ENCODE measurements around the gene OR5AN1. TPM values are rescaled to one million over a fixed set of nuclear protein-coding genes. Genes with fewer than 3 reads are reported as not detected.
"Not testable (repeated sequence)": the region's sequence is repeated elsewhere in the genome, so short reads cannot be mapped to it uniquely, and the experiment has no call there.

Gene OR5AN1
- not detected for total RNA-seq
- not detected for polyA plus RNA-seq
- long read RNA-seq, donor 1: 0 reads
- long read RNA-seq, donor 2: 0 reads
- long read RNA-seq, donor 3: 0 reads
- long read RNA-seq, donor 4: 0 reads

- Histone ChIP-seq H3K27me3 (ENCODE audit: control insufficient read depth, insufficient read depth) (no peaks in the 10 kb centered on the region), H3K9me3 (ENCODE audit: control insufficient read depth, low read length) (no peaks in the 10 kb centered on the region), H3K27ac (ENCODE audit: low read length) (no peak within 1 kb of the TSS), H3K4me1 (ENCODE audit: control insufficient read depth, insufficient read depth, low read length) (no peaks in the 10 kb centered on the region), H3K4me3 (ENCODE audit: low read length) (no peak within 1 kb of the TSS)
- 73% methylated on average over 3 of the region's 3 CpGs for WGBS
- intact Hi-C loops (cut with DNase I): no loop called here
- DNase-seq: no peak
- no peak for ATAC-seq
Observed at GRCh38 chr11:59358595-59358994, at the start of gene OR5AN1. Gene OR5AN1, plus strand, starts transcription at chr11:59358895. Its CDS starts 5,564 bp downstream, at chr11:59364459.

DNA sequence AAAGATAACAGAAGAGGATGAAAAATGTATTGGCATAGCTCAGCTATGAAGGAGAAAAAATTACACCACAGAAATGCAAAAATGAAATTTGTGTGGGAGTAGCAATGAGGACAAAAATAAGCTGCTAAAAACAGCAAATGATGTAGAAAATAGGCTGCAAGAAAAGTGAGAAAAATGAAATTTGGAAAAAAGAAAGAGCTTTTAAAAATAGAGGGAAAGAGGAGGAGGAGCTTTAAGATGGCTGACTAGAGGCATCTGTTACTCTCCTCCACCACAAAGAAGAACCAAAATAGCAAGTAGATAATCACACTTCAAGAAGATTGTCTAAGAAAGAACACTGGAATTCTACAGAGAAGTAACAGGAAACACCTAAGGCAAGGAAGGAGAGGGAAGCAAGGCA, 23.7 kb upstream of the OR5AN1 start:
- no peak overlapping the region for H3K4me3 ChIP-seq (ENCODE audit: low read length)
- intact Hi-C loops (cut with DNase I): no loop called here
- H3K4me1 ChIP-seq (ENCODE audit: control insufficient read depth, insufficient read depth, low read length): no peaks in the 10 kb centered on the region
- ATAC-seq (no peak), DNase-seq (no peak)
- no peaks in the 10 kb centered on the region for H3K27me3 ChIP-seq (ENCODE audit: control insufficient read depth, insufficient read depth)
- H3K27ac ChIP-seq (ENCODE audit: low read length): no peak overlapping the region
- no peaks in the 10 kb centered on the region for H3K9me3 ChIP-seq (ENCODE audit: control insufficient read depth, low read length)

- intact Hi-C loops (cut with DNase I): no loop called here
- no peaks in the 10 kb centered on the region for H3K9me3 ChIP-seq (ENCODE audit: control insufficient read depth, low read length)
Observed at GRCh38 chr11:59336176-59336575, 22.5 kb upstream of the OR5AN1 start.

GRCh38 chr11:59336931-59337330, 21.8 kb upstream of the OR5AN1 start:
- no peaks in the 10 kb centered on the region for H3K9me3 ChIP-seq (ENCODE audit: control insufficient read depth, low read length)
- no peaks in the 10 kb centered on the region for H3K4me1 ChIP-seq (ENCODE audit: control insufficient read depth, insufficient read depth, low read length)
- H3K27ac ChIP-seq (ENCODE audit: low read length): no peak overlapping the region
- no peak overlapping the region for H3K4me3 ChIP-seq (ENCODE audit: low read length)
- intact Hi-C loops (cut with DNase I): no loop called here
- DNase-seq (no peak), ATAC-seq (no peak)
- H3K27me3 ChIP-seq (ENCODE audit: control insufficient read depth, insufficient read depth): no peaks in the 10 kb centered on the region

More at GRCh38 chr11:59336176-59336575, 22.5 kb upstream of the OR5AN1 start:
- 64% methylated on average over 5 of the region's 5 CpGs for WGBS
- H3K27me3 ChIP-seq (ENCODE audit: control insufficient read depth, insufficient read depth): no peaks in the 10 kb centered on the region
- ATAC-seq (no peak), DNase-seq (no peak)
- H3K27ac ChIP-seq (ENCODE audit: low read length): no peak overlapping the region
- no peaks in the 10 kb centered on the region for H3K4me1 ChIP-seq (ENCODE audit: control insufficient read depth, insufficient read depth, low read length)
- no peak overlapping the region for H3K4me3 ChIP-seq (ENCODE audit: low read length)

- intact Hi-C loops (cut with DNase I): not testable (repeated sequence)
- WGBS: 75% methylated on average over 5 of the region's 5 CpGs
Observed at GRCh38 chr11:59349657-59350056, 9.0 kb upstream of the OR5AN1 start.

DNA sequence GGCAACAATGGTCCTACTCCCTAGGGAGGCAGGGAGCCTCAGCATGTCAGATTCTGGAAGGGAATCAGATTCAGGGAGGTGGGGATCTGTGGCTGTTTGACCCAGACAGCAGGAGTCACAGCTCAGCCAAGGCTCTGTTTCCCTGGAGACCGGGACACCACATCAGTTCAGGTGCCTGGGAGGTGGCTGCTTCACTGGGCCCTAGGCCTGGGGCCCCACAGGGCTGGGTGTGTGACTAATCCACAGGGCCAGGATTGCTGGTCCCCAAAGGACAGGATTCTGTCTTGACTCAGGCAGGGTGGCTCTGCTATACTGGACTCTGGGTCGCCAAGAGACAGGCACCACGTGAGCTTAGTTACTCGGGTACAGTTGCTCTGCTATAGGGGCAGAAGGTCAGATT, 3.5 kb upstream of the OR5AN1 start:
- no peaks in the 10 kb centered on the region for H3K4me1 ChIP-seq (ENCODE audit: control insufficient read depth, insufficient read depth, low read length)
- H3K27ac ChIP-seq (ENCODE audit: low read length): no peak overlapping the region
- WGBS: 71% methylated on average over 4 of the region's 4 CpGs
- H3K9me3 ChIP-seq (ENCODE audit: control insufficient read depth, low read length): no peaks in the 10 kb centered on the region
- ATAC-seq (no peak), DNase-seq (no peak)
- H3K4me3 ChIP-seq (ENCODE audit: low read length): no peak overlapping the region
- intact Hi-C loops (cut with DNase I): no loop called here
- no peaks in the 10 kb centered on the region for H3K27me3 ChIP-seq (ENCODE audit: control insufficient read depth, insufficient read depth)

More at GRCh38 chr11:59349657-59350056, 9.0 kb upstream of the OR5AN1 start:
- not testable (repeated sequence) for ATAC-seq; DNase-seq; H3K27me3 ChIP-seq (ENCODE audit: control insufficient read depth, insufficient read depth); H3K4me1 ChIP-seq (ENCODE audit: control insufficient read depth, insufficient read depth, low read length); H3K4me3 ChIP-seq (ENCODE audit: low read length); H3K27ac ChIP-seq (ENCODE audit: low read length); H3K9me3 ChIP-seq (ENCODE audit: control insufficient read depth, low read length)

DNA sequence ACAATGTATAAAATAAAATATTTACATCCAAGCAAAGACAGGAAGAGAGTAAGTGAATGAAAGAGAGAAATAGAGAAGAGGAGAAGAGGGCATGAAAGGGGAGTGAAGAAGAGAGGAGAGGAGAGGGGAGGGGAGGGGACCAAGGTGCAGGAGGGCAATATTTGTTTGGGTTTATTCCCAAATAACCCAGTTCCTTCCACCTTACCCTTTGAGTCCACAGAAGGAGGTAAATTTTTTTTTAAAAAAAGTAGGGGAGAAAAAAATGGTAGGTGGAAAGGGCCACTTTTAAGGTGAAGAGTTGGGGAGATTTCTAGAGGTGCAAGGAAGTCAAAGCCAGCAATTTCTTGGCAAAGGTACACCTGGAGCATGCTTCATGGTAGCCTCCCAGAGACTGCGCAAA, 2.1 kb upstream of the OR5AN1 start:
- intact Hi-C loops (cut with DNase I): no loop called here
- WGBS: 98% methylated on average over 1 of the region's 1 CpG
- Histone ChIP-seq H3K9me3 (ENCODE audit: control insufficient read depth, low read length) (no peaks in the 10 kb centered on the region), H3K4me3 (ENCODE audit: low read length) (no peak overlapping the region), H3K4me1 (ENCODE audit: control insufficient read depth, insufficient read depth, low read length) (no peaks in the 10 kb centered on the region), H3K27ac (ENCODE audit: low read length) (no peak overlapping the region), H3K27me3 (ENCODE audit: control insufficient read depth, insufficient read depth) (no peaks in the 10 kb centered on the region)
- DNase-seq: no peak
- no peak for ATAC-seq

DNA sequence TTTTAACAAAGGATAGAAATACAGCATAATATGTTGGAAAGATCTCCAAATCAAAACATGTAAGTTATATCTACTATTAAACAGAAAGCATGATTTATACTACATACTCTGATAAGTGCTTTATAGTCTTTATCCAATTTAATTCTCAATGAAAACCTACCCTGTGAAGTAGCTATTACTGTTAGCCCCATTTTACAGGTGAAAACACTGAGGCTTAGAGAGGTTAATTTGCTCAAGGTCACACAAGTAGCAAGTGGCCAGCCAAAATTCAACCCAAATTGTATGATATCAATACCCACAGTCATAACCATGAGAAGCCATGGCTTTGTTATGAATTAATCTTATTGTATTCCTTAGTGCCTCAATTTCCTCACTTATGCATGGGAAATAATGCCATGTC, 675 bp upstream of the OR5AN1 start:
- Histone ChIP-seq H3K27ac (ENCODE audit: low read length) (no peak overlapping the region), H3K9me3 (ENCODE audit: control insufficient read depth, low read length) (no peaks in the 10 kb centered on the region), H3K27me3 (ENCODE audit: control insufficient read depth, insufficient read depth) (no peaks in the 10 kb centered on the region), H3K4me3 (ENCODE audit: low read length) (no peak overlapping the region), H3K4me1 (ENCODE audit: control insufficient read depth, insufficient read depth, low read length) (no peaks in the 10 kb centered on the region)
- ATAC-seq: no peak
- DNase-seq: no peak
- intact Hi-C loops (cut with DNase I): no loop called here

DNA sequence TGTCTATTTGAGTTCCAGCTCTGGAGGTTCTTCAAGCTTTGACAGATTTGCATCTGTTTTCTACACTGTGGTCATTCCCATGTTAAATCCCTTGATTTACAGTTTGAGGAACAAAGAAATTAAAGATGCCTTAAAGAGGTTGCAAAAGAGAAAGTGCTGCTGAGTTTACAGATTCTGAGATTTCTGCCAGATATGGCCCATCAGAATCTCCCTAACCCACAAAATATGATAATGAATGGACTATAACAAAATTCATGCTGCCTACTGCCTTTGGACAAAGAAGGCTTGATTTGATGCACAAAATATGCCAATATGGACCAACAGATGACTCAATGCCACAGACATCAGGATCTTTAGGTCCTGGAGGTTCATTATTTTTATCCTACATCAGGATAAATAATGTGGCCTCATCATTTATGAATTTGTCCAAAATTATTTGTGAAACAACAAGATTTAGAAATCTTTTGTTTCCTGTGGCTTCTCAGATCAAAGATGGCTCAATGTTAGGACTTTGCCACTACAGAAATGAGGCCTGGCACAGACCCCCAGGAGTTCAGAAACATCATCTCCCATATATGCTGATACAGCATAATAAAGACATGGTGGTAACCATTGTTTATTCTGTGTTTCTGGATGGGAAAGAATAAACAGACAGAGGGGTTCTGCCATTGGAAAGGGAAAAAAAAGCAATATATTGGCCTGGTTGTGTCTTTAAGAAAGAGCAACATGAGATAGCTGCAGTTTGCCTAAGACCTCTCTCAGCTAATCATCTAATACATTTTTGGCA, 6.7 kb downstream of the OR5AN1 start:
- Histone ChIP-seq H3K27me3 (ENCODE audit: control insufficient read depth, insufficient read depth) (no peaks in the 10 kb centered on the region), H3K9me3 (ENCODE audit: control insufficient read depth, low read length) (no peaks in the 10 kb centered on the region), H3K4me1 (ENCODE audit: control insufficient read depth, insufficient read depth, low read length) (no peaks in the 10 kb centered on the region), H3K27ac (ENCODE audit: low read length) (no peak overlapping the region), H3K4me3 (ENCODE audit: low read length) (no peak overlapping the region)
- intact Hi-C loops (cut with DNase I): no loop called here
- DNase-seq: no peak
- ATAC-seq: no peak

GRCh38 chr11:59368238-59369022, 9.7 kb downstream of the OR5AN1 start:
- H3K4me1 ChIP-seq (ENCODE audit: control insufficient read depth, insufficient read depth, low read length): no peaks in the 10 kb centered on the region
- intact Hi-C loops (cut with DNase I): no loop called here
- WGBS: 47% methylated on average over 8 of the region's 8 CpGs
- H3K27ac ChIP-seq (ENCODE audit: low read length): no peak overlapping the region
- DNase-seq (no peak), ATAC-seq (no peak)
- no peak overlapping the region for H3K4me3 ChIP-seq (ENCODE audit: low read length)
- H3K27me3 ChIP-seq (ENCODE audit: control insufficient read depth, insufficient read depth): no peaks in the 10 kb centered on the region
- H3K9me3 ChIP-seq (ENCODE audit: control insufficient read depth, low read length): no peaks in the 10 kb centered on the region

GRCh38 chr11:59372324-59372723, 13.6 kb downstream of the OR5AN1 start:
- ATAC-seq; H3K27me3 ChIP-seq (ENCODE audit: control insufficient read depth, insufficient read depth); H3K4me3 ChIP-seq (ENCODE audit: low read length); H3K27ac ChIP-seq (ENCODE audit: low read length); intact Hi-C loops (cut with DNase I); H3K9me3 ChIP-seq (ENCODE audit: control insufficient read depth, low read length); DNase-seq; H3K4me1 ChIP-seq (ENCODE audit: control insufficient read depth, insufficient read depth, low read length): not testable (repeated sequence)
- WGBS: 26% methylated on average over 3 of the region's 3 CpGs
